HepG2 (cell line): Measurements from ENCODE around the gene KANSL3. TPM values are rescaled to one million over a fixed set of nuclear protein-coding genes. Genes with fewer than 3 reads are reported as not detected.

Experiments used
- MED8 ChIP-seq: sonication (generic); formaldehyde crosslinking; IDR thresholded peaks from 2 replicates; pipeline ENCODE4 v1.8.1; 2023; ENCODE audit warnings: mild to moderate bottlenecking, missing genetic modification reagents; ENCODE audit not compliant: insufficient replicate concordance
- MYNN ChIP-seq: sonication (generic); formaldehyde crosslinking; IDR thresholded peaks from 2 replicates; pipeline ENCODE4 v1.4.0; 2020; ENCODE audit warnings: mild to moderate bottlenecking, low read depth, missing genetic modification reagents
- MZF1 ChIP-seq: sonication (generic); formaldehyde crosslinking; IDR thresholded peaks from 2 replicates; pipeline ENCODE4 v1.8.1; 2023; ENCODE audit warnings: mild to moderate bottlenecking, missing genetic modification reagents, borderline replicate concordance
- REXO4 ChIP-seq: sonication (generic); formaldehyde crosslinking; IDR thresholded peaks from 2 replicates; pipeline ENCODE4 v1.8.0; 2022; ENCODE audit warnings: missing genetic modification reagents, mild to moderate bottlenecking, borderline replicate concordance
- SMYD3 ChIP-seq: sonication (generic); formaldehyde crosslinking; IDR thresholded peaks from 2 replicates; pipeline ENCODE4 v1.8.1; 2023; ENCODE audit warnings: mild to moderate bottlenecking, missing genetic modification reagents
- STAT5B ChIP-seq: sonication (generic); formaldehyde crosslinking; IDR thresholded peaks from 2 replicates; pipeline ENCODE4 v1.4.0; 2020; ENCODE audit warnings: missing genetic modification reagents
- TAF1 ChIP-seq: sonication (generic); formaldehyde crosslinking; IDR thresholded peaks from 2 replicates; pipeline ENCODE4 v1.4.0; 2020; ENCODE audit warnings: missing genetic modification reagents
- ZNF530 ChIP-seq: sonication (generic); formaldehyde crosslinking; IDR thresholded peaks from 2 replicates; pipeline ENCODE4 v1.5.0; 2020; ENCODE audit warnings: low read depth, mild to moderate bottlenecking, missing genetic modification reagents
- polyA plus RNA-seq, 8 experiments: library from polyadenylated mRNA; depleted of rRNA in 3 of 8; stranded (reverse) in 7 of 8; unstranded in 1 of 8; fragments of >200 nt; fragmentation: Illumina TruSeq in 4 of 8; extraction: Trizol in 4 of 8; gene quantifications; 2 replicates each; pipeline versions ENCODE4 v1.2.1 to v1.2.3, GENCODE V29; 2011 to 2016; ENCODE audit warnings: low read depth in 4 of 8, missing spikeins in 1 of 8, mixed read lengths in 1 of 8; ENCODE audit not compliant: insufficient read depth in 1 of 8
- total RNA-seq, 5 experiments: library from RNA; depleted of rRNA; stranded (reverse); fragments of >200 nt; fragmentation: Illumina TruSeq; extraction: Trizol; gene quantifications; 2 replicates each; pipeline ENCODE4 v1.2.3, GENCODE V29; 2016; ENCODE audit warnings: low read depth in 1 of 5
- TF ChIP-seq, protein P1 (sequence below): sonication (generic); formaldehyde crosslinking; IDR thresholded peaks from 2 replicates; pipeline ENCODE4 v1.8.0; 2022; ENCODE audit warnings: missing genetic modification reagents, mild to moderate bottlenecking, moderate library complexity, borderline replicate concordance
- TF ChIP-seq, protein P2 (sequence below): sonication (generic); formaldehyde crosslinking; IDR thresholded peaks from 2 replicates; pipeline ENCODE4 v1.4.0; 2020; ENCODE audit warnings: missing genetic modification reagents
- TF ChIP-seq, protein P3 (sequence below): sonication (generic); formaldehyde crosslinking; IDR thresholded peaks from 2 replicates; pipeline ENCODE4 v1.4.0; 2020; ENCODE audit warnings: missing genetic modification reagents
- TF ChIP-seq, protein P4 (sequence below): sonication (generic); formaldehyde crosslinking; IDR thresholded peaks from 2 replicates; pipeline ENCODE4 v1.4.0; 2020; ENCODE audit warnings: missing genetic modification reagents, borderline replicate concordance
- TF ChIP-seq, protein P5 (sequence below): sonication (generic); formaldehyde crosslinking; conservative IDR thresholded peaks from 2 replicates; pipeline ENCODE4 v1.4.0; 2020; ENCODE audit warnings: missing genetic modification reagents
- TF ChIP-seq, protein P6 (sequence below): sonication (generic); formaldehyde crosslinking; IDR thresholded peaks from 2 replicates; pipeline ENCODE4 v1.5.1; 2020; ENCODE audit warnings: missing genetic modification reagents, mild to moderate bottlenecking, borderline replicate concordance

KANSL3 gene
- total and polyA plus RNA-seq, 2 of the 13 experiments (the other 11 are each of a cell fraction or from before 2014, with no cell fraction given): 20.8 to 37.3 TPM

DNA sequence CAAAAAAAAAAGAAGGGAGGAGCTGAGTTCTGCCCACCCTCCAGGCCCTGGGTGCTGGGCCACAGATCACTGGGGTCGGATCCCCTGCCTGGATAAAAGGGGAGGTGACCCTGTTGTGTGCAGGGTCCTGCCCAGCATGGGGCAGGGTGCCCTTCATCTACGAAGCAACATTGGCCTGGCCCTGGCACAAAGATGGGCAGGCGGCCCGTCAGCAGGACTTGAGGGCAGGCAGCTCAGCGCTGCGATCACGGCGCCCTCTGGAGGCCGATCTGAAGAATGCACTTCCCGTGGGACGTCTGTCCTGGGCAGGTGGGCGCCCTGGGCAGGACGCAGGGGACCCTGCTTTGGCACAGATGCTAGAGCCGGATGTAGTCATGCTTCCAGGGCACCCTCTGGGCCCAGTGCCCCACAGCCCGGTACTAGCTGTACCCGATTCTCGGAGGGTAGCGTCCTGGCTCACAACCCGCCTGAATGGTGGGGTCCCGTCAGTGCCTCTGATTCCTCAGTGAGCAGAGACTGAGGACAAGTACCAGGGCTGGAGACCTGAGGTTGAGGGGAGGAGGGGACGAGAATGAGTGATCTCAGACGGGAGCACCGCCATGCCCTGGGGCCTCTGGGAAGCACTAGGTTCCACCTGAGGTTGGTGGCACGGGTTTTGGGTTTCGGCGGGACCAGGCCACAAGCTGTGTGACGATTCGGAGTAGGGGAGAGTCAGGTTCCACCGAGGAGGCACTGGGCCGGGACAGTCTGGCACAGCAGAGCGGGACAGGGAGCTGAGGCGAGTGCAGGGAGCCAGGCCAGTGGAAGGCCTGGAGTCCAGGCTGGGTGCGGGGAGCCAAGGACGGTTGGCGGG lies 83.6 kb downstream of the KANSL3 start (continued):
- TF ChIP-seq, protein P1, sequence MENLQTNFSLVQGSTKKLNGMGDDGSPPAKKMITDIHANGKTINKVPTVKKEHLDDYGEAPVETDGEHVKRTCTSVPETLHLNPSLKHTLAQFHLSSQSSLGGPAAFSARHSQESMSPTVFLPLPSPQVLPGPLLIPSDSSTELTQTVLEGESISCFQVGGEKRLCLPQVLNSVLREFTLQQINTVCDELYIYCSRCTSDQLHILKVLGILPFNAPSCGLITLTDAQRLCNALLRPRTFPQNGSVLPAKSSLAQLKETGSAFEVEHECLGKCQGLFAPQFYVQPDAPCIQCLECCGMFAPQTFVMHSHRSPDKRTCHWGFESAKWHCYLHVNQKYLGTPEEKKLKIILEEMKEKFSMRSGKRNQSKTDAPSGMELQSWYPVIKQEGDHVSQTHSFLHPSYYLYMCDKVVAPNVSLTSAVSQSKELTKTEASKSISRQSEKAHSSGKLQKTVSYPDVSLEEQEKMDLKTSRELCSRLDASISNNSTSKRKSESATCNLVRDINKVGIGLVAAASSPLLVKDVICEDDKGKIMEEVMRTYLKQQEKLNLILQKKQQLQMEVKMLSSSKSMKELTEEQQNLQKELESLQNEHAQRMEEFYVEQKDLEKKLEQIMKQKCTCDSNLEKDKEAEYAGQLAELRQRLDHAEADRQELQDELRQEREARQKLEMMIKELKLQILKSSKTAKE: no peak; the same call in 1 of the 2 replicates
- TF ChIP-seq, protein P2, sequence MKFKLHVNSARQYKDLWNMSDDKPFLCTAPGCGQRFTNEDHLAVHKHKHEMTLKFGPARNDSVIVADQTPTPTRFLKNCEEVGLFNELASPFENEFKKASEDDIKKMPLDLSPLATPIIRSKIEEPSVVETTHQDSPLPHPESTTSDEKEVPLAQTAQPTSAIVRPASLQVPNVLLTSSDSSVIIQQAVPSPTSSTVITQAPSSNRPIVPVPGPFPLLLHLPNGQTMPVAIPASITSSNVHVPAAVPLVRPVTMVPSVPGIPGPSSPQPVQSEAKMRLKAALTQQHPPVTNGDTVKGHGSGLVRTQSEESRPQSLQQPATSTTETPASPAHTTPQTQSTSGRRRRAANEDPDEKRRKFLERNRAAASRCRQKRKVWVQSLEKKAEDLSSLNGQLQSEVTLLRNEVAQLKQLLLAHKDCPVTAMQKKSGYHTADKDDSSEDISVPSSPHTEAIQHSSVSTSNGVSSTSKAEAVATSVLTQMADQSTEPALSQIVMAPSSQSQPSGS (CRISPR knock-in tag): 0 out of 2 replicates have a peak, but pooled peaks have one; percentile 51
- peak; percentile 7; the same call in 1 of the 2 replicates for TF ChIP-seq MZF1 (CRISPR knock-in tag)
- TF ChIP-seq, protein P3, sequence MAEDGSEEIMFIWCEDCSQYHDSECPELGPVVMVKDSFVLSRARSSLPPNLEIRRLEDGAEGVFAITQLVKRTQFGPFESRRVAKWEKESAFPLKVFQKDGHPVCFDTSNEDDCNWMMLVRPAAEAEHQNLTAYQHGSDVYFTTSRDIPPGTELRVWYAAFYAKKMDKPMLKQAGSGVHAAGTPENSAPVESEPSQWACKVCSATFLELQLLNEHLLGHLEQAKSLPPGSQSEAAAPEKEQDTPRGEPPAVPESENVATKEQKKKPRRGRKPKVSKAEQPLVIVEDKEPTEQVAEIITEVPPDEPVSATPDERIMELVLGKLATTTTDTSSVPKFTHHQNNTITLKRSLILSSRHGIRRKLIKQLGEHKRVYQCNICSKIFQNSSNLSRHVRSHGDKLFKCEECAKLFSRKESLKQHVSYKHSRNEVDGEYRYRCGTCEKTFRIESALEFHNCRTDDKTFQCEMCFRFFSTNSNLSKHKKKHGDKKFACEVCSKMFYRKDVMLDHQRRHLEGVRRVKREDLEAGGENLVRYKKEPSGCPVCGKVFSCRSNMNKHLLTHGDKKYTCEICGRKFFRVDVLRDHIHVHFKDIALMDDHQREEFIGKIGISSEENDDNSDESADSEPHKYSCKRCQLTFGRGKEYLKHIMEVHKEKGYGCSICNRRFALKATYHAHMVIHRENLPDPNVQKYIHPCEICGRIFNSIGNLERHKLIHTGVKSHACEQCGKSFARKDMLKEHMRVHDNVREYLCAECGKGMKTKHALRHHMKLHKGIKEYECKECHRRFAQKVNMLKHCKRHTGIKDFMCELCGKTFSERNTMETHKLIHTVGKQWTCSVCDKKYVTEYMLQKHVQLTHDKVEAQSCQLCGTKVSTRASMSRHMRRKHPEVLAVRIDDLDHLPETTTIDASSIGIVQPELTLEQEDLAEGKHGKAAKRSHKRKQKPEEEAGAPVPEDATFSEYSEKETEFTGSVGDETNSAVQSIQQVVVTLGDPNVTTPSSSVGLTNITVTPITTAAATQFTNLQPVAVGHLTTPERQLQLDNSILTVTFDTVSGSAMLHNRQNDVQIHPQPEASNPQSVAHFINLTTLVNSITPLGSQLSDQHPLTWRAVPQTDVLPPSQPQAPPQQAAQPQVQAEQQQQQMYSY (CRISPR knock-in tag): no peak
- TF ChIP-seq SMYD3 (CRISPR knock-in tag): no peak
- no peak for TF ChIP-seq REXO4 (CRISPR knock-in tag)
- TF ChIP-seq, protein P4, sequence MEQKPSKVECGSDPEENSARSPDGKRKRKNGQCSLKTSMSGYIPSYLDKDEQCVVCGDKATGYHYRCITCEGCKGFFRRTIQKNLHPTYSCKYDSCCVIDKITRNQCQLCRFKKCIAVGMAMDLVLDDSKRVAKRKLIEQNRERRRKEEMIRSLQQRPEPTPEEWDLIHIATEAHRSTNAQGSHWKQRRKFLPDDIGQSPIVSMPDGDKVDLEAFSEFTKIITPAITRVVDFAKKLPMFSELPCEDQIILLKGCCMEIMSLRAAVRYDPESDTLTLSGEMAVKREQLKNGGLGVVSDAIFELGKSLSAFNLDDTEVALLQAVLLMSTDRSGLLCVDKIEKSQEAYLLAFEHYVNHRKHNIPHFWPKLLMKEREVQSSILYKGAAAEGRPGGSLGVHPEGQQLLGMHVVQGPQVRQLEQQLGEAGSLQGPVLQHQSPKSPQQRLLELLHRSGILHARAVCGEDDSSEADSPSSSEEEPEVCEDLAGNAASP (CRISPR knock-in tag): 0 out of 2 replicates have a peak, but pooled peaks have one; percentile 18
- TF ChIP-seq MYNN: no peak
- no peak for TF ChIP-seq MED8 (CRISPR knock-in tag)
- TF ChIP-seq ZNF530 (CRISPR knock-in tag): no peak
- TF ChIP-seq, protein P5, sequence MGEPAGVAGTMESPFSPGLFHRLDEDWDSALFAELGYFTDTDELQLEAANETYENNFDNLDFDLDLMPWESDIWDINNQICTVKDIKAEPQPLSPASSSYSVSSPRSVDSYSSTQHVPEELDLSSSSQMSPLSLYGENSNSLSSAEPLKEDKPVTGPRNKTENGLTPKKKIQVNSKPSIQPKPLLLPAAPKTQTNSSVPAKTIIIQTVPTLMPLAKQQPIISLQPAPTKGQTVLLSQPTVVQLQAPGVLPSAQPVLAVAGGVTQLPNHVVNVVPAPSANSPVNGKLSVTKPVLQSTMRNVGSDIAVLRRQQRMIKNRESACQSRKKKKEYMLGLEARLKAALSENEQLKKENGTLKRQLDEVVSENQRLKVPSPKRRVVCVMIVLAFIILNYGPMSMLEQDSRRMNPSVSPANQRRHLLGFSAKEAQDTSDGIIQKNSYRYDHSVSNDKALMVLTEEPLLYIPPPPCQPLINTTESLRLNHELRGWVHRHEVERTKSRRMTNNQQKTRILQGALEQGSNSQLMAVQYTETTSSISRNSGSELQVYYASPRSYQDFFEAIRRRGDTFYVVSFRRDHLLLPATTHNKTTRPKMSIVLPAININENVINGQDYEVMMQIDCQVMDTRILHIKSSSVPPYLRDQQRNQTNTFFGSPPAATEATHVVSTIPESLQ (CRISPR knock-in tag): no peak
- TF ChIP-seq STAT5B: no peak
- no peak; the same call in 1 of the 2 replicates for TF ChIP-seq TAF1
- TF ChIP-seq, protein P6, sequence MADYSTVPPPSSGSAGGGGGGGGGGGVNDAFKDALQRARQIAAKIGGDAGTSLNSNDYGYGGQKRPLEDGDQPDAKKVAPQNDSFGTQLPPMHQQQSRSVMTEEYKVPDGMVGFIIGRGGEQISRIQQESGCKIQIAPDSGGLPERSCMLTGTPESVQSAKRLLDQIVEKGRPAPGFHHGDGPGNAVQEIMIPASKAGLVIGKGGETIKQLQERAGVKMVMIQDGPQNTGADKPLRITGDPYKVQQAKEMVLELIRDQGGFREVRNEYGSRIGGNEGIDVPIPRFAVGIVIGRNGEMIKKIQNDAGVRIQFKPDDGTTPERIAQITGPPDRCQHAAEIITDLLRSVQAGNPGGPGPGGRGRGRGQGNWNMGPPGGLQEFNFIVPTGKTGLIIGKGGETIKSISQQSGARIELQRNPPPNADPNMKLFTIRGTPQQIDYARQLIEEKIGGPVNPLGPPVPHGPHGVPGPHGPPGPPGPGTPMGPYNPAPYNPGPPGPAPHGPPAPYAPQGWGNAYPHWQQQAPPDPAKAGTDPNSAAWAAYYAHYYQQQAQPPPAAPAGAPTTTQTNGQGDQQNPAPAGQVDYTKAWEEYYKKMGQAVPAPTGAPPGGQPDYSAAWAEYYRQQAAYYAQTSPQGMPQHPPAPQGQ (CRISPR knock-in tag): no peak
